ENCODE measurements around the gene TMEM88. TPM values are rescaled to one million over a fixed set of nuclear protein-coding genes. Genes with fewer than 3 reads are reported as not detected.
A peak's percentile ranks its signal among the peaks of the same experiment; 100 is the strongest.

The TMEM88 gene
- total and polyA plus RNA-seq, 2 of the 8 experiments (the other 6 are each of a cell fraction or from before 2014, with no cell fraction given): 0.69 to 8.8 TPM

- no peaks in the 10 kb centered on the region for H3K79me2 ChIP-seq (ENCODE audit: control insufficient read depth in 1 of 2, insufficient read depth in 2 of 2, low read length in 2 of 2)
- no peak overlapping the region for H2BK20ac ChIP-seq (ENCODE audit: low read length)
- no peak for TF ChIP-seq CBX5 (IDR thresholded peaks at IDR 0.05; ENCODE audit: low read depth, low read length)
- no peak for TF ChIP-seq MAFK (IDR thresholded peaks at IDR 0.05; ENCODE audit: low read depth, low read length)
- TF ChIP-seq ZNF274 (IDR thresholded peaks at IDR 0.05; ENCODE audit: borderline replicate concordance, extremely low read depth, low read length): no peak
- peak; percentile 64; the same call in 1 of the 2 replicates for TF ChIP-seq SUZ12 (IDR thresholded peaks at IDR 0.05; ENCODE audit: low read length)
- TF ChIP-seq RBBP5 (IDR thresholded peaks at IDR 0.05; ENCODE audit: borderline replicate concordance, low read depth, low read length): 0 out of 2 replicates have a peak, but pooled peaks have one; percentile 38
- 0 out of 2 replicates have a peak, but pooled peaks have one; percentile 8 for TF ChIP-seq CREB1 (IDR thresholded peaks at IDR 0.05)
- peak; percentile 50 for TF ChIP-seq SAP30 (IDR thresholded peaks at IDR 0.05; ENCODE audit: insufficient read depth, insufficient replicate concordance, low read length)
- no peak for TF ChIP-seq RXRA (IDR thresholded peaks at IDR 0.05; ENCODE audit: insufficient read depth, low read depth, low read length)
- peak; percentile 81 for TF ChIP-seq TEAD4 (IDR thresholded peaks at IDR 0.05; ENCODE audit: low read depth, low read length)
- TF ChIP-seq E2F6 (IDR thresholded peaks at IDR 0.05): peak; percentile 39
These were observed 12.2 kb upstream of the TMEM88 start for GRCh38 chr17:7842380-7843256.

More at GRCh38 chr17:7842380-7843256, 12.2 kb upstream of the TMEM88 start:
- FAIRE-seq (no peak), DNase-seq (ENCODE audit: low read depth in 1 of 2, low spot score in 2 of 2) (peak in 1 of 2 experiments; percentile 62)
- Histone ChIP-seq H3K79me1 (ENCODE audit: low read depth, low read length) (no peaks in the 10 kb centered on the region), H3K14ac (ENCODE audit: insufficient read length) (no peak overlapping the region), H3K9ac (replicated peaks in 1 of 4; ENCODE audit: extremely low read depth in 1 of 4, low read depth in 3 of 4, low read length in 3 of 4) (peak overlapping the region in 1 of 4 experiments; percentile 56; a peak in 1 of 7 replicates), H2AFZ (ENCODE audit: low read length) (no peak overlapping the region), H3K18ac (ENCODE audit: extremely low read depth, low read length) (no peak overlapping the region), H3K4ac (replicated peaks; ENCODE audit: insufficient read length, low read depth, low read length) (no peak overlapping the region), H2BK12ac (ENCODE audit: low read depth, low read length) (no peak overlapping the region), H3K23ac (ENCODE audit: insufficient read length) (no peak overlapping the region), H3K27ac (ENCODE audit: low read depth, low read length) (no peak overlapping the region), H3K36me3 (ENCODE audit: control insufficient read depth in 2 of 4, insufficient read depth in 4 of 4, low read length in 3 of 4) (no peaks in the 10 kb centered on the region; a peak in 1 of 8 replicates), H2BK120ac (replicated peaks; ENCODE audit: low read depth, low read length) (no peak overlapping the region), H4K5ac (ENCODE audit: insufficient read length, low read depth, low read length) (no peak overlapping the region), H4K8ac (ENCODE audit: extremely low read depth, insufficient read depth, low read length) (no peak overlapping the region), H3K23me2 (ENCODE audit: low read depth, low read length) (peaks cover 34% of the 10 kb centered on the region), H3K4me2 (ENCODE audit: insufficient read depth in 1 of 2, low read depth in 2 of 2, low read length in 2 of 2) (peak overlapping the region; percentile 96 to 100), H2AK5ac (ENCODE audit: low read depth, low read length) (no peak overlapping the region), H3K9me3 (ENCODE audit: insufficient read depth in 2 of 2, low read depth in 1 of 2, low read length in 1 of 2) (no peaks in the 10 kb centered on the region), H3K56ac (replicated peaks; ENCODE audit: insufficient read length, low read depth, low read length) (no peak overlapping the region), H2BK15ac (ENCODE audit: low read length) (peak overlapping the region; percentile 48; the same call in 1 of the 2 replicates), H2BK5ac (ENCODE audit: low read depth, low read length) (peak overlapping the region; percentile 78; the same call in 1 of the 2 replicates), H3K4me1 (replicated peaks in 1 of 4; ENCODE audit: control insufficient read depth in 3 of 4, insufficient read depth in 4 of 4, low read length in 3 of 4) (peaks cover 10 to 27% (median 18%) of the 10 kb centered on the region in 4 experiments), H3K4me3 (ENCODE audit: extremely low read depth in 1 of 4, insufficient read depth in 2 of 4, low read depth in 3 of 4, low read length in 4 of 4) (peak overlapping the region; percentile 70 to 98 (median 86)), H3K27me3 (replicated peaks in 1 of 4; ENCODE audit: control insufficient read depth in 3 of 4, extremely low read depth in 1 of 4, insufficient read depth in 3 of 4, low read length in 3 of 4) (peaks cover 18 to 53% (median 49%) of the 10 kb centered on the region in 4 experiments), H4K20me1 (replicated peaks in 1 of 2; ENCODE audit: control insufficient read depth in 1 of 2, insufficient read depth in 2 of 2, low read length in 2 of 2) (peaks cover 12 to 42% of the 10 kb centered on the region in 2 experiments), H4K91ac (replicated peaks; ENCODE audit: insufficient read length, low read length) (no peak overlapping the region)
- ChIA-PET CTCF (ENCODE audit: partially characterized antibody) (interaction anchor here (0.8 to 2.1 kb wide), 6 partner anchors 9 to 142 kb away, joined by 3 to 6 read pairs (median 4); partner anchors contain the start of gene EFNB3), POLR2A (ENCODE audit: partially characterized antibody) (interaction anchor here (0.6 to 4.2 kb wide), 9 partner anchors 9 to 166 kb away, joined by 3 to 20 read pairs (median 5); partner anchors contain the start of genes CYB5D1, KDM6B, NAA38 and TMEM88)
- 1% methylated on average over 33 of the region's 47 CpGs; no CpG with 5 or more reads in 1 of the 2 experiments for WGBS, 2 experiments (ENCODE audit: extremely low coverage in 1 of 2, insufficient coverage in 1 of 2, insufficient read length in 1 of 2, insufficient replicate concordance in 2 of 2, low coverage in 1 of 2, low lambda C conversion rate in 2 of 2, missing lambda C conversion rate in 1 of 2)
